8988T (cell line): ENCODE measurements around the gene ZSWIM7.
"Not testable (repeated sequence)": the region's sequence is repeated elsewhere in the genome, so short reads cannot be mapped to it uniquely, and the experiment has no call there.

Experiments
- DNase-seq: peaks from one replicate; pipeline ENCODE4 v3.0.0; 2011

The ZSWIM7 gene

DNA sequence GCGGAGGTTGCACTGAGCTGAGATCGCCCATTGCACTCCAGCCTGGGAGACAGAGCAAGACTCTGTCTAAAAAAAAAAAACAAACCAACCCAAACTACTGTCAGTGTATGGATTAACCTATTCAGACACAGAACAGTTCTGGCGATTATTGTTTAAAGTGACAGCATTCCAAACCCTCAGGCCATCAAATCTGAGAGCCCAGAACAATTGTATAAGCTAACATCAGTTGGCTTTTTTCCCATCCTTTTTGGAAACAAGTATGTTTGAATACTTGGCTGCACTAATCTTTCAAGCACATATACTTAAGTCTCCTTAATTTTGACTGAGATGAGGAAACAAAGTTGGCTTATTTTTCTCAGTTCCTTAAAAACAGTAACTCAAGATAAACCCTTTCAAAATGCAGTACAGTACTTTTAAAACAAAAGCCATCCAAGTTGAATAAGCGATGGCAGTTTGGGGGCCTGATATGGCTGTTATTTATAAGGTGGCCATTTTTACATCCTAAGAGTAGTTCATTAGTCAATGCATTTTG, 1.4 kb downstream of the ZSWIM7 start:
- DNase-seq: no peak

DNA sequence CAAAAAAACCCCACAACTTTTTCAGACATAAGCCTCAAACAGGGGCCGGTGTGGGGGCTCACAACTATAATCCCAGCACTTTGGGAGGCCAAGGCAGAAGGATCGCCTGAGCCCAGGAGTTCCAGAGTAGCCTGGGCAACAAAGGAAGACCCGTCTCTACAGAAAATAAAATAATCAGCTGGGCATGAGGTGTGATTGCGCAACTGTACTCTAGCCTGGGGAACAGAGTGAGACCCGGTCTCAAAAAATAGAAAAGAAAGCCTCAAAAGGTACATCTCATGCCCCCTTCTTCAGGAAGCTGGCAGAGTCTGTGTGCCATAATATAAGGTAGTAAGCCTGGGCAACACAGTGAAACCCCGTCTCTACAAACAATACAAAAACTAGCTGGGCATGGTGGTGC, 3.2 kb downstream of the ZSWIM7 start:
- no peak for DNase-seq

DNA sequence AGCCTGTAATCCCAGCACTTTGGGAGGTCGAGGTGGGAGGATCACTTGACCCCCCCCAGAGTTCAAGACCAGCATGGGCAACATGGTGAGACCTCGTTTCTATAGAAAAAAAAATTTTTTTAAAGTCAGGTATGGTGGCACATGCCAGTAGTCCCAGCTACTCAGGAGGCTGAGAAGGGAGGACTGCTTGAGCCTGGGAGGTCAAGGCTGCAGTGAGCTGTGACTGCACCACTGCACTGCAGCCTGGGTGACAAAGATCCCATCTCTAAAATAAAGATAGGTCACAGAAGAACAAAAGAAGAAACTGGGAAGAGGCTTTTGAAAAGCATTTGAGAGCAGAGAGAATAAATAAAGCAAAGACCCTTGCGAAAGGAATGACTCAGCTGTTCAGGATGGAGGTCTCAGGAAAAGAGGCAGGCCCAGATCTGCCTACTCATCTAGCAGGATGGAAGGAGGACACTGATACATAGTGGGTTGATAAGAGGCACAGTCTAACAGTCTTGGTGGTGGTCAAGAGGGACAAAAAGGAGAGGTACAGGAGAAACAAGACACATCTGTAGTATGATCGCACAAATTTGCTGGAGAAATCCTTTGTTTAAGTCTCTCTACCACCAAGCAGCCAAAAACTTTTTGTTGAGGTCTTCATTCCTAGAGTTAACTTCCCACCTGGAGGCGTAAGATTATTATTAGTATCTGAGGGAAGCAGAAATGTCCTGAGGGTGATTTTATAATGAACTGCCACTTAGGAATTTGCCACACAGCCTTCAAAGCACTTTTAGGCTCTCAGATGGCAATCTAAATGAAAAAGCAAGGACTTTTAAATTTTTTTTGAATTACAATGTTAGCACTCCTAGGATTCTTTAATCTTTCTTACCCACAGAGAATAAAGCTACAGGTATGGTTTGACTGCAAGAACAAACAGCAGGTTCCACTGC, 17.6 kb downstream of the ZSWIM7 start:
- DNase-seq: no peak

DNA sequence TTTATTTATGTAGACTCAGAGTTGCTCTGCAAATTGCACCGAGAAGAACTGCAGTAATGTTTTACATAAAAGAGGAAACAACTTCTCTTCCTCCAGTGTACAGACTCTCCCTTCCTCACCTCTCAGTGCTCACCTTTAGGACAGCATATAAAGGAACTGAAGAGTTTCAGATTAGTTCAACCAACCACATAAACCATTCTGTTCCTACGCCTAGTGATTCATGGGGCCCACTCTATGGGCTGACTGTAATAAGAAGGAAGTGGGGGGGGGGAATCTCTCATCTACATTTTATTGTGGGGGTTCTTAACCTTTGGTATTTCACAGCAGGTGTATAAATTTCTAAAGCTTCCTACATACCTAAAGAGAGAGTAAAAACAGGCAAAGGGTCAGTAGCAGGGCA, 18.3 kb downstream of the ZSWIM7 start:
- no peak for DNase-seq

DNA sequence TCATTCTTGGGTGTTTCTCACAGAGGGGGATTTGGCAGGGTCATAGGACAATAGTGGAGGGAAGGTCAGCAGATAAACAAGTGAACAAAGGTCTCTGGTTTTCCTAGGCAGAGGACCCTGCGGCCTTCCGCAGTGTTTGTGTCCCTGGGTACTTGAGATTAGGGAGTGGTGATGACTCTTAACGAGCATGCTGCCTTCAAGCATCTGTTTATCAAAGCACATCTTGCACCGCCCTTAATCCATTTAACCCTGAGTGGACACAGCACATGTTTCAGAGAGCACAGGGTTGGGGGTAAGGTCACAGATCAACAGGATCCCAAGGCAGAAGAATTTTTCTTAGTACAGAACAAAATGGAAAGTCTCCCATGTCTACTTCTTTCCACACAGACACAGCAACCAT, 20.5 kb downstream of the ZSWIM7 start:
- not testable (repeated sequence) for DNase-seq

DNA sequence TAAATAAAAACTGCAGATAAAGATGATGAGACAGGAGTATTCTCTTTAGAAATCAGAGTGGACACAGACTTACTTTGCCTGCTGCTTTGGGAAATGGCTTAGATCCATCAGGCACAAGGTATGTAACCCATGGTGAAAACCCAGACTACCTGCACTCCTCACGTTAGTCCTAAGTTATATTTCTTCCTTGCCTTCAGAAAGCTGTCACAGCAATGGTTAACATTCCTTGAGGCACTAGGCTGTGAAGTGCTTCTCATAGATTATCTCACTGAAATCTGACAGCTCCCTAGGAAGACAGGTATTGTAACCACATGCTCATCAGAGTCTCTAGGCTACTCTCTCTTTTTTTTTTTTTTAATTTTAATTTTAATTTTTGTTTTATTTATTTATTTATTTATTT, 20.9 kb downstream of the ZSWIM7 start:
- no peak for DNase-seq

DNA sequence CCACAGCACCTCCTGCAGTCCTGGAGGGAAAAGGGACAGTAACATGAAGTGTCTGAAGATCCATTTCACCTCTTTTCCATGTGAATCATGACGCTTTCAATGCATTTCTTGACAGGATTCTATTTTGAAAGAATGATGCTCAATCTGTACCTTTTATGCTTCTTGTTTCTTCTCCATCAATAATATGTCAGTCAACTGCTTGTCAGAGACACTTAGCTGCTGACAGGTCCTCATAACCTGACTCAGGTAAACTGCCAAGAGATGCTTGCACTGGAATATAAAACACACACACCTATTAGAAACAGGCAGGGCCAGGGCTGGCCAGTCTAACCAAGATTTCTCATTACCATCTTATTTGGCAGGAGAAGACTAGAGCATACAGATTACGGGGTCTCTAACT, 21.6 kb downstream of the ZSWIM7 start:
- DNase-seq: no peak

DNA sequence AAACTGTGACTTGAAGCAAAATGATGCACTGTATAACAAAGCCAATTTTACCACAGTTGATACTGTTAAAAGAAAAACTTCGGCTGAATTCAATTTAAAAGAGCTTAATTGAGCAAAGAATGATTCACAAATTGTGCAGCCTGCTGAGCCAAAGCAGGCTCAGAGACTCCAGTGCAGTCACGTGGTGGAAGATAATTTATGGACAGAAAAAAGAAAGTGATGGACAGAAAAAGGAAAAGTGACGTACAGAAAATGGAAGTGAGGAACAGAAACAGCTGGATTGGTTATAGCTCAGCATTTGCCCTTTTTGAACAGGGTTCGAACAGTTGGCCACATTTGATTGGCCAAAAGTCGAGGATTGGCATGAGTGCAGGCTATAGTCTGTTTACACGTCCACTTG, 25.7 kb downstream of the ZSWIM7 start:
- no peak for DNase-seq

DNA sequence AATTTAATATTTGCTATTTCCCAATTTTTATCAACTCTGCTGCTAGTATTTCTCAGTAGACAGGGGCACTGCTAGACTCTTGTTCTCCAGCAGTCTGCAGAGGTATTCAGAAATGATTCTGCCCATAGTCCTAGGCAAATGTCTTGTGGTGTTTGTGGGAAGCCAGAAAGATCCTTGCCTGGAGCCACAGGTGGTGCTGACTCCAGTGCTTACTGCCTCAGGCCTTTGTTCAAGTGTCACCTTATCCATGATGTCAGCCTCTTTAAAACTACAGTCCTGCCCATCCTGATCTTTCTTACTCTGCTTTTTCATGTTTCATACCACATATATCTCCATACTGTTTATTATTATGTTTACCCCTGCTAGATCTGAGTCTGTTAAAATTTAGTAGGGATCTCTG, 26.5 kb downstream of the ZSWIM7 start:
- no peak for DNase-seq

DNA sequence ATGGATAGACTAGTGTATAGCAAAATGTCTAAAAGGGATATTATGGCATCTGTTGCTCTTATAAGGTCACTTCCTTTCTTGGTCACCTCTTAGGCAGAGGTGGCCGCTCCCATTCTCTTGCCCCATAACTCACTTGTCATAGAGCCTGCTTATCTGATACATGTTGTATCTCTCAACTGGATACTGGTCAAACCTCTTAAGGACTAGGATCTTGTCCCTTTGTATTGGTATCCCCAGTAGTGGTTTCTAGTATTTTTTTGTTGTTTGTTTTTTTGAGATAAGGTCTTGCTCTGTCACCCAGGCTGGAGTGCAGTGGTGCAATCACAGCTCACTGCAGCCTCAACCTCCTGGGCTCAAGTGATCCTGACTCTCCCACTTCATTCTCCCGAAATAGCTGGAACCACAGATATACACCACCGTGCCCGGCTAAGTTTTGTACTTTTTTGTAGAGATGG, 27.0 kb downstream of the ZSWIM7 start:
- no peak for DNase-seq

DNA sequence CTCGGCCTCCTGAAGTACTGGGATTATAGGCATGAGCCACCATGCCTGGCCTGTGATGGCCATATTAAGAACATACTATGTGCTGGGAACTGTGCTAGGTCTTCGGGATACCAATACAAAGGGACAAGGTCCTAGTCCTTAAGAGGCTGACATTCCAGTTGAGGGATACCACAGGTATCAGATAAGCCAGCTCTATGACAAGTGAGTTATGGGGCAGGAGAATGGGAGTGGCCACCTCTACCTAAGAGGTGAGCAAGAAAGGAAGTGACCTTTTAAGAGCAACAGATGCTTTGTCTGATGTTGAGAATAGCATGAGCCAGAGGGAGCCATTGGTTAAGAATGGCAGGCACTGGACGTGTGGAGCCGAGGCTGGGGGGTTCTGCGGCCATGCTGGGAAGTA, 27.6 kb downstream of the ZSWIM7 start:
- DNase-seq: no peak

DNA sequence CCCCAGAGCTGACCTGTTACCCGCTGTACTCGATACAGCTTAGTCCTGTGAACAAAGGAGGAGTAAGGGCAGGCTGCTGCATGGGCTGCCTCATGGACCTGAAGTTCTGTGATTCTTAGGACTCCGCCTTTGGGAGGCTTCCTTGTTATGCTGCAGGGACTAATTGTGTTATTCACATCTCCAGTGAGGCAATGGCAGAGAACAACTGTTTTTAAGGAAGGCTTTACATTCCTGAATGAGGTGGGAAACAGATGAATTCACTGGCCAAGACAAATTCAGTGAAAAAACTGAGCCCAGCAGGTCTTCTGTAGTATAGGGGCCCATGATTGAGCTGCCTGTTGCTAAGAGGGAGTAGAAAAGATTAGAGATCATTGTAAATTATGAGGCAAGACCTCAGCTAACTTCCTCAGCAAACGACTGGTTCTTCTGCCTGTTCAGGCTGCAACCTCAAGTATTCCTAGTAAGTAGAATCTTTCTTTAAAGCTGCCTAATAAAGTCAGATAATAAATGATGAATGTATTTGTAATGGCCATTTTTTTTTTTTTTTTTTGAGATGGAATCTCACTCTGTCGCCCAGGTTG, 28.3 kb downstream of the ZSWIM7 start:
- no peak for DNase-seq

DNA sequence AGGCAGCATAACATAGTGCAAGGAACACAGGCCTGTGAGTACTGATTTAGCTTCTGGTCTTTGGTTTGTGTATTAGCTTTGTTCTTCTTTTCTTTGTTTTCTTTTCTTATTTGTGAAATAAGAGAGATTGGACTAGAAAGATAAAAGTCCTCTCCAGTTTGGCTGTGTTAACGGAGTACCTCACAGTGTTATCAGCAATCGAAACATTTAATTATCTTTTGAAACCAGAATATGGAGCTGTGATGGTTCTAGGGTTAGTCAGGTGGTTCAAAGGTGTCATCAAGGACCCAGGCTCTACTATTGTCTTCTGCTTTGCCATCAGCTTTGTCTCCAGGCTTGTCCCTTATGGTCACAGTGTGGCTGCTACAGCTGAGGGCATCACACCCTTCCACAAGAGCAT, 29.0 kb downstream of the ZSWIM7 start:
- DNase-seq: no peak

DNA sequence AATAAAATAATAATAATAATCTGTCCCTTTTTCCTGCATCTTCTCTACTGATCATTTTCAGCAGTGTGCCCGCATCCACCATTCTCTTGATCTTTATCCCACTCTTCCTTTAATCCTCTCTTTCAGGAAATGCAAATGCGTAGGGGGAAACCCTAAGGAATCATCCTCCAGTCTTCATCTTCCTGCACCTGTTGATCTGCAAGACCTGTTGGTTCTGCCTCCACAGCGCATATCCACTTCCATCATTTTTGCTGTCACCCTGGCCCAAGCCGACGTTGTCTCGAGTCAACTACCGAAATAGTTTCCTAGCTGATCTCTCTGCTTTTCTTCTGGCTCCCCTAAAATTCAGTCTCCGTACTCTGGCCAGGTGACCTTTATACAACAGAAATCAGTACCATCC, 30.0 kb downstream of the ZSWIM7 start:
- no peak for DNase-seq

DNA sequence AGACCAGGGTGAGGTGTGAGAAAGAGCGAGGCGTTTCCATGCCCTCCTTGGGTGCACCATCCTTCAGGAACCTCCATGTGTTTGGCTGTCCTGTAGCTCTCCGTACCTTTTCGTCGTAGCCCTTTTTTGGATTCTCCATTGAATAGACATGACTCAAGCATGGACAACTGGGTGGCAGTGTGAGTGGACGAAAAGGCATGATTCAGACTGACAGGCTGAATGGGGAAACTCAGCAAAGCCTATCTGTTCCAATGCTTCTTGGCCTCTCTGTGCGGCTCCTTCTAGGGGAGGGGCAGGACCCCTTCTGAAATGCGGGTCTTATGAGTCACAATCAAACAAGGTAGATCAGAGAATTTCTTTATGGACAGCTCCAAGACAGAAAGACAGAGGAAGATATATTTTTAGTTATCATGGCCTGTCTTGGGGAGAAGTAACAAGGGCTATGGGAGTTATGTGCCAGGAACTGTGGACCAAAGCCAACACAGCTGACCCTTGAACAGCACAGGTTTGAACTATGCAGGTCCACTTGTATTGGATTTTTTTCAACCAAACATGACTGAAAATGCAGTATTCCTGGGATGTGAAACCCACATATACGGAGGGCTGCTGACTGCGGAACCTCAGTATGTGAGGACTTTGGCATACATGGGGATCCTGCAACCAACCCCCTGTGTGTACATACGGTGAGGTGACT, 31.7 kb downstream of the ZSWIM7 start:
- DNase-seq: no peak

DNA sequence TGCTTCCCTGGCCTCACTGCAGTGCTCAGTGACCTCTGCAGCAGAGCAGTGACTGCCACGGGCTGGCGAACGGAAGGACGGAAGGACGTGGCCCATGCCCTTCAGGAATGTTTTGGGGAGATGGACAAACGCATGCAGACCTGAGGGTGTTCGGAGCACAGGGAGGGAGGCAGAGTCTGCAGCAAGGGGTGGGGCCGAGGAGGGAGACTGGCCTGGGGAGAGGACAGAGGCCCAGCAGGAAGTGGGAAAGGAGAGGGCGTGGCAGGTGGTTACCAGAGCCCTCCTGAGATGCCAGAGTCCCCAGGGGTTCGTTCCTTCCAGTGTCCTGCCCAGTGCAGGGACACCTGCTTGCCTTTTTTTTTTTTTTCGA, 32.6 kb downstream of the ZSWIM7 start:
- DNase-seq: no peak

DNA sequence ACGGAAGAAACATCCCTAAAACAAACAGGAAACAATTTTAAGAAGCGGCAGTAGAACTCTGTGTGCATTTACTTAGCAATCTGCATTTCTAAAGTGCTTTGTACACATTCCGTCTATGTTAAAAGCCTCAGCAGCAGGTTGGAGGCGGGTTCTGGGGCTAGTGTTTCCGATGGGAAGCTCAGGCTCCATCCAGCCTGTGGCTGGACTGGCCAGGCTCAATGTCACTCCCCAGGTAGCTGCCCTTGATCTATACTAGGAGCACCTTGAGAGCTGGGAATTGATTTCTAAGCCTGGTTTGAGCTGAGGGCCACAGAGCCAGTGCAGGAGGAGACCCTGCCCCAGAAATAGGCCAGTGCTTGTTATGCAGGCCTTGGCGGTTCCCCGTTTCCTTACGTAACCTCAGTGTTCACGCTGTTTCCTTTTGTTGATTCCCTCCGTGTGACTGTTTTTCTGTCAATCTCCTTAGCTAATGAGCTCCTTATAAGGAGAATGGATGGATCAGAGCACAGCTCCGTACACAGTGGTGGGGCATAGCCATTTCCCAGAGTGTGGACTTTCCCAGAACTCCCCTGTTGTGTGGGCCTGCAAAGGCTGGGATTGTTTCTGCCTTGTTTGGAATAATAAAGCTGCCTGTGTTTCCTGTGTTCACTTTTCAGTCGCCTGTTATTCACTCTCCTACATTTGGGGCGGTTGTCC, 33.2 kb downstream of the ZSWIM7 start:
- DNase-seq: no peak

DNA sequence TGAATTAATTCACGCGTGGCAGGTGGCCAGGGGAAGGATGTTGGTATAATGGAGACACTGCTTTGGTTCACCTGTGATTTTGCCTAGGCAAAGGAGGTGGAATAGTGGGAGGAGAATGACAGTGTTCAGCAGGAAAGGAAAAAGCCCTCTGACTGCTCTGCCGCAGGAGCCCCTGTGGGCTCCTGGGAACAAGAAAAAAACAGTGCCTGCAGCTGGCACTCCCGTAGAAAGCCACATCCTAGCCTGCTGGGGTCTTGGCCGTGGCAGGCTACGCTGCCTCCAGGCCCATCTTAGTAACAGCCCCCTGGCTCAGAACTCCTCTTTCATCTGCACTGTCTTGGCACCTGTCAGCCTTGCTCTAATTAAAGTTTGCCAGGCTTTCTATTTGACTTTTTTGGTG, 34.0 kb downstream of the ZSWIM7 start:
- DNase-seq: no peak

DNA sequence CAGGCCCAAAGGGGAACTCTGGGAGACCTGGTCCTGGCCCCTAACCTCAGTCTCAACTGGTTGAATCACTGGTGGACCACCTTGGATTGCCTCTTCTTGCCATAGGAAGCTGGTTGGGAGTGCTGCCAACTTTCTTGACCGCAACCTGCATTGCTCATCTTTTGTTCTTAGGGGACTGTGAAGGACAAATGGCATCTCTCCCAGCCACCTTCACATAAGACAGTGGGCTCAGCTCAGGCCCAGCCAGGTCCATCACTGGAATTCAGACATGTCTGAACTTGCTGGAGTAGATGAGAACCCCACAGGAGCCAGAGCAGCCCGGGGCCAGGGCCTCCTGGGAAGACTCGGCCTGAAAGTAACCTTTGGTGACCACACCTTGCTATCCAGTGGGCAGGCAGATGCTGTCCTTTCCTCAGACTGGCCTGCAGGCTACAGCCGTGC, 35.8 kb downstream of the ZSWIM7 start:
- DNase-seq: no peak

DNA sequence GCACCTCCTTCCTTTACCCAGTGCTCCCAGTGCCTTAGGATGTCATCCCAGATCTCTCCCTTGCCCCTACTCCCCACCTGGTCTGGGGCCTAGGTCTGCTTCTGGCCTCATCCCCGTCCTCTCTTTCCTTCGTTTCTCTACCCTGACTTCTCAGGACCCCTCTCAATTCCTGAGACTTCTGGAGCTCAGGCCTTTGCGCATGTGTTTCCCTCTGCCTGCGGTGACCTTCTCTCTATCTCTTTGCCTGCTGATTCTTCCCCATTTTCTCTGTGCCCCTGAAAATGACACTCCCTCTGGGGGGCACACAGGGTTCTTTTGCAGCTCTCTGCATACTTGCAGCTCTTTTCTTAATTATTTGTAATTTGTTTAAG, 41.0 kb downstream of the ZSWIM7 start:
- DNase-seq: no peak

DNA sequence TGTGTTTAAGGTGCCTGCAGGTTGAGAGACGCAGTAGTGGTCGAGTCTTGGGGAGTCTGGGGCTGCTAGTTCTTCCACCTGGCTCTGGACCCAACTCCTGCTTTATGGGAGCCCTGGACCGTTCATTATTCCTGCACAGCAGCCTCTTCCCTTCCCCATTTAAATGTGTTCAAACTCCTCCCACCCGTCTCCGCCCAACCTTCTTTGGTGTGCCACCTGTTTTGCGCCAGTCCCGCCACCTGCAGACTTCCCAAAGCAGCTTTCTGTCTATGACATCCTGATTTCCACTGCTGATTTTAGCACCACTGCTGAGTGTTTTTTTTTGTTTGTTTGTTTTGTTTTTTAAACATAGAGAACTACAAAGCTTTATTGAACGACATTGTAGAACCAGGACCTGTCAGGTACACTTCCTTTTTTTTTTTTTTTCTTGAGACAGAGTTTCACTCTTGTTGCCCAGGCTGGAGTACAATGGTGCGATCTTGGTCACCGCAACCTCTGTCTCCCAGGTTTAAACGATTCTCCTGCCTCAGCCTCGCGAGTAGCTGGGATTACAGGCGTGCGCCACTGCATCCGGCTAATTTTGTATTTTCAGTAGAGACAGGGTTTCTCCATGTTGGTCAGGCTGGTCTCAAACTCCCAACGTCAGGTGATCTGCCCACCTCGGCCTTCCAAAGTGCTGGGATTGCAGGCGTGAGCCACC, 41.7 kb downstream of the ZSWIM7 start:
- no peak for DNase-seq

DNA sequence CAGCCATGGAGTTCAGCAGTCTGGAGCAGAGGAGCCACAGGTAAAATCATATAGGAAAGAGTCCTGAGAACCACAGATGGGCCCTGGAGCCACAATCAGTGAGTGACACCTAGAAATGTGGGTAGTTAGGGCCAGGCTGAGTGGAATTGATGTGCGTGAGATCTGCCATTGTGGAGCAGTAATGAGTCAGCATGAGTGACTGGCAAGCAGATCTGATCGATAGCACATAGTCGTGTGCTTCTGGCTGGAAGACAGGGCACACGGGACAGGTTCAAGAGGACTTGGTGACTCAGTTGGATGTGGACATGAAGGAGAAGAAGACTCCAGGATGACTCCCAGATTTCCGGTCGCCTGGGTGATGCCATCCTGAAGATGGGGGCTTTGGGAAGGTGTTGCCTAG, 42.3 kb downstream of the ZSWIM7 start:
- DNase-seq: no peak
